ENCODE measurements around the gene MRGPRD. TPM values are rescaled to one million over a fixed set of nuclear protein-coding genes. Genes with fewer than 3 reads are reported as not detected.
A peak's percentile ranks its signal among the peaks of the same experiment; 100 is the strongest.

MRGPRD gene
- total and polyA plus RNA-seq, 11 donors = not detected

GRCh38 chr11:69009441-69010211 lies 28.8 kb upstream of the MRGPRD start:
- H3K27ac ChIP-seq = peak overlapping the region in 7 of 12 donors; percentile 1 to 93 (median 78)
- intact Hi-C loops (cut with DNase I) = loop anchor here in 2 of 10 donors (5.0 kb wide), 2 partner anchors 78 to 117 kb away; no protein-coding TSS in a partner anchor
- TF ChIP-seq CTCF (IDR thresholded peaks at IDR 0.05) = no peak
- TF ChIP-seq POLR2A (IDR thresholded peaks at IDR 0.05) = no peak
- no peak for ATAC-seq
- peak overlapping the region in 1 of 12 donors; percentile 65 for H3K4me3 ChIP-seq
- DNase-seq = no peak
- WGBS, 4 donors = 65 to 76% (median 74%) methylated on average over 9 to 16 of the region's 16 CpGs
- H3K4me1 ChIP-seq = peaks cover 0 to 54% (median 32%) of the 10 kb centered on the region in 12 donors
- no peaks in the 10 kb centered on the region for H3K9me3 ChIP-seq
- peaks cover 0 to 42% (median 4%) of the 10 kb centered on the region in 9 donors for H3K27me3 ChIP-seq
- peaks cover 0 to 18% (median 0%) of the 10 kb centered on the region in 9 donors for H3K36me3 ChIP-seq

GRCh38 chr11:69008737-69009440 lies 28.1 kb upstream of the MRGPRD start:
- H3K4me3 ChIP-seq = no peak overlapping the region
- H3K27me3 ChIP-seq = peaks cover 0 to 35% (median 4%) of the 10 kb centered on the region in 9 donors
- H3K27ac ChIP-seq = peak overlapping the region in 9 of 12 donors; percentile 15 to 93 (median 46)
- H3K36me3 ChIP-seq = peaks cover 0 to 23% (median 0%) of the 10 kb centered on the region in 9 donors
- H3K9me3 ChIP-seq = no peaks in the 10 kb centered on the region
- intact Hi-C loops (cut with DNase I) = no loop called here
- TF ChIP-seq CTCF (IDR thresholded peaks at IDR 0.05) (no peak), POLR2A (IDR thresholded peaks at IDR 0.05) (peak in 1 of 2 donors; percentile 28)
- 73 to 80% (median 74%) methylated on average over 8 to 17 of the region's 17 CpGs for whole genome bisulfite sequencing, 4 donors
- peaks cover 0 to 48% (median 28%) of the 10 kb centered on the region in 12 donors for H3K4me1 ChIP-seq
- ATAC-seq (peak; percentile 20 to 70 (median 50)), DNase-seq (peak; percentile 49 to 86 (median 76))

- DNase-seq (no peak), ATAC-seq (no peak)
- Histone ChIP-seq H3K4me3 (no peak overlapping the region), H3K36me3 (peaks cover 0 to 23% (median 0%) of the 10 kb centered on the region in 9 donors), H3K27me3 (peaks cover 0 to 26% (median 2%) of the 10 kb centered on the region in 9 donors), H3K27ac (peak overlapping the region in 7 of 12 donors; percentile 15 to 93 (median 48)), H3K4me1 (peaks cover 0 to 42% (median 24%) of the 10 kb centered on the region in 12 donors), H3K9me3 (no peaks in the 10 kb centered on the region)
- WGBS, 4 donors = 61 to 76% (median 66%) methylated on average over 8 of the region's 8 CpGs
- TF ChIP-seq POLR2A (IDR thresholded peaks at IDR 0.05) (no peak), CTCF (IDR thresholded peaks at IDR 0.05) (no peak)
- intact Hi-C loops (cut with DNase I) = no loop called here
Observed at GRCh38 chr11:69007975-69008381, 27.2 kb upstream of the MRGPRD start.

GRCh38 chr11:69006816-69007215 lies 26.0 kb upstream of the MRGPRD start:
- TF ChIP-seq POLR2A (IDR thresholded peaks at IDR 0.05) (no peak), CTCF (IDR thresholded peaks at IDR 0.05) (no peak)
- Histone ChIP-seq H3K4me3 (no peak overlapping the region), H3K9me3 (no peaks in the 10 kb centered on the region), H3K27ac (peak overlapping the region in 1 of 12 donors; percentile 93), H3K4me1 (peaks cover 0 to 41% (median 23%) of the 10 kb centered on the region in 12 donors), H3K27me3 (peaks cover 0 to 15% (median 0%) of the 10 kb centered on the region in 9 donors), H3K36me3 (peaks cover 0 to 23% (median 0%) of the 10 kb centered on the region in 9 donors)
- 85 to 95% (median 91%) methylated on average over 12 of the region's 12 CpGs for WGBS, 4 donors
- ATAC-seq (no peak), DNase-seq (no peak)
- intact Hi-C loops (cut with DNase I) = no loop called here
